K562 (cell line): ENCODE measurements around the gene CNPY3. TPM values are rescaled to one million over a fixed set of nuclear protein-coding genes. Genes with fewer than 3 reads are reported as not detected.

ENCODE experiments used
- CBX3 ChIP-seq, 2 experiments: IDR thresholded peaks; 1 replicate in 1 of 2; 2 replicates in 1 of 2; pipeline ENCODE4 v1.6.1; 2012; ENCODE audit warnings: inconsistent platforms in 2 of 2, low read length in 2 of 2, borderline replicate concordance in 1 of 2, control low read depth in 1 of 2
- CREB5 ChIP-seq: fragments of 250-450 bp; sonication (Bioruptor Pico); IDR thresholded peaks from 2 replicates; pipeline ENCODE4 v1.5.0; 2020; ENCODE audit warnings: mild to moderate bottlenecking
- DLX4 ChIP-seq: fragments of 250-450 bp; sonication (Bioruptor Pico); IDR thresholded peaks from 2 replicates; pipeline ENCODE4 v1.6.1; 2021; ENCODE audit warnings: mild to moderate bottlenecking
- FOXJ2 ChIP-seq: fragments of 200-800 bp; sonication (Bioruptor generic); IDR thresholded peaks from 2 replicates; pipeline ENCODE4 v1.6.1; 2016; ENCODE audit warnings: missing genetic modification characterization, missing compliant biosample characterization
- GMEB1 ChIP-seq: fragments of 250-450 bp; sonication (Bioruptor Pico); IDR thresholded peaks from 2 replicates; pipeline ENCODE4 v1.4.0; 2020; ENCODE audit warnings: mild to moderate bottlenecking
- HLTF ChIP-seq: fragments of 450-650 bp; IDR thresholded peaks from 2 replicates; pipeline ENCODE4 v1.6.1; 2016
- POLR2H ChIP-seq: IDR thresholded peaks from 2 replicates; pipeline ENCODE4 v1.6.1; 2016; ENCODE audit warnings: missing genetic modification characterization, low read depth, mild to moderate bottlenecking, control low read depth, missing compliant biosample characterization, moderate library complexity
- RBM25 ChIP-seq: fragments of 200-400 bp; formaldehyde crosslinking; IDR thresholded peaks from 2 replicates; pipeline ENCODE4 v1.6.1; 2018; ENCODE audit warnings: low read length, low read depth, moderate library complexity; ENCODE audit not compliant: severe bottlenecking
- RERE ChIP-seq: sonication (generic); formaldehyde crosslinking; IDR thresholded peaks from 2 replicates; pipeline ENCODE4 v1.8.0; 2023; ENCODE audit warnings: missing genetic modification reagents, mild to moderate bottlenecking, borderline replicate concordance
- SLC30A9 ChIP-seq: fragments of 250-450 bp; sonication (Bioruptor Pico); IDR thresholded peaks from 2 replicates; pipeline ENCODE4 v1.8.0; 2022; ENCODE audit warnings: mild to moderate bottlenecking, moderate library complexity
- SMARCA5 ChIP-seq: fragments of 450-650 bp; IDR thresholded peaks from 2 replicates; pipeline ENCODE4 v1.6.1; 2016
- SP2 ChIP-seq: IDR thresholded peaks from 2 replicates; pipeline ENCODE4 v1.6.1; 2011; ENCODE audit warnings: mild to moderate bottlenecking, low read depth, low read length, moderate library complexity; ENCODE audit not compliant: poor library complexity, severe bottlenecking; ENCODE audit errors: extremely low read depth
- SUPT5H ChIP-seq: fragments of 450-650 bp; IDR thresholded peaks from 2 replicates; pipeline ENCODE4 v1.6.1; 2016
- THRB ChIP-seq: fragments of 450-650 bp; formaldehyde crosslinking; conservative IDR thresholded peaks from 2 replicates; pipeline ENCODE4 v1.4.0; 2022; ENCODE audit warnings: mild to moderate bottlenecking, missing genetic modification characterization
- TRIM28 ChIP-seq: fragments of 450-650 bp; IDR thresholded peaks from 2 replicates; pipeline ENCODE4 v1.6.1; 2017
- ZNF134 ChIP-seq: fragments of 250-450 bp; sonication (Bioruptor Pico); conservative IDR thresholded peaks from 2 replicates; pipeline ENCODE4 v1.4.0; 2020
- ZNF445 ChIP-seq: fragments of 250-450 bp; sonication (Bioruptor Pico); IDR thresholded peaks from 2 replicates; pipeline ENCODE4 v1.4.0; 2020; ENCODE audit warnings: low read depth, mild to moderate bottlenecking, moderate library complexity
- ZNF583 ChIP-seq: fragments of 250-450 bp; sonication (Bioruptor Pico); IDR thresholded peaks from 2 replicates; pipeline ENCODE4 v1.4.0; 2020
- polyA plus RNA-seq, 8 experiments: library from polyadenylated mRNA; depleted of rRNA in 4 of 8; stranded (reverse) in 5 of 8; unstranded in 3 of 8; fragments of >200 nt; fragmentation: Nextera tagmentation in 2 of 8; fragmentation: Illumina TruSeq in 1 of 8; extraction: Ambion mirVana in 2 of 8; extraction: Trizol in 1 of 8; gene quantifications; 2 replicates each; pipeline versions ENCODE4 v1.2.1 to v1.2.3, GENCODE V29; 2011 to 2014; ENCODE audit warnings: inconsistent platforms in 1 of 8, missing spikeins in 1 of 8
- total RNA-seq, 7 experiments: library from RNA; depleted of rRNA in 6 of 7; stranded (reverse); fragments of >200 nt in 6 of 7; fragmentation: Illumina TruSeq in 2 of 7; extraction: Trizol in 2 of 7; gene quantifications; 2 replicates each; pipeline versions ENCODE4 v1.2.1 to v1.2.3, GENCODE V29; 2011 to 2021; ENCODE audit warnings: low replicate concordance in 1 of 7

The CNPY3 gene
- total and polyA plus RNA-seq, 9 of the 15 experiments (the other 6 are each of a cell fraction or from before 2014, with no cell fraction given): 2.4 to 37.4 (median 21.2) TPM

GRCh38 chr6:42984001-42984923 lies 55.0 kb downstream of the CNPY3 start, which contains the start of gene PPP2R5D (continued):
- TF ChIP-seq DLX4 (CRISPR knock-in tag) (no peak), TRIM28 (0 out of 2 replicates have a peak, but pooled peaks have one; percentile 43), SP2 (peak; percentile 36), RBM25 (peak; percentile 68), ZNF445 (no peak), CREB5 (CRISPR knock-in tag) (no peak), RERE (CRISPR knock-in tag) (no peak), POLR2H (tag) (peak; percentile 79), SMARCA5 (no peak), SUPT5H (peak; percentile 82), ZNF134 (CRISPR knock-in tag) (no peak), CBX3 (IDR thresholded peaks at IDR 0.05; ENCODE audit: borderline replicate concordance in 1 of 2, low read length in 2 of 2) (no peak), HLTF (peak; percentile 34; the same call in 1 of the 2 replicates), ZNF583 (CRISPR knock-in tag) (no peak), THRB (no peak), SLC30A9 (CRISPR knock-in tag) (no peak), GMEB1 (CRISPR knock-in tag) (no peak), FOXJ2 (no peak)
